Neural cell (in vitro differentiated cells): ENCODE data around the gene NEUROD4. TPM values are rescaled to one million over a fixed set of nuclear protein-coding genes. Genes with fewer than 3 reads are reported as not detected.

Experiments used
- H2AFZ ChIP-seq: fragments of 200-600, 300-800 bp; sonication (generic), shearing (Covaris generic); 2 replicates; pipeline ENCODE4 v1.6.0; 2014; ENCODE audit warnings: low read depth, mild to moderate bottlenecking, antibody characterized with exemption, low read length, moderate library complexity
- H3F3A ChIP-seq: fragments of 200-600 bp; shearing (Covaris generic); 2 replicates; pipeline ENCODE4 v1.6.1; 2016; ENCODE audit warnings: mild to moderate bottlenecking, moderate library complexity, mixed read lengths, antibody characterized with exemption, low read length; ENCODE audit not compliant: insufficient read depth, poor library complexity, severe bottlenecking
- H3K27ac ChIP-seq: fragments of 200-600, 300-800 bp; sonication (generic), shearing (Covaris generic); 2 replicates; pipeline ENCODE4 v1.5.1; 2014; ENCODE audit warnings: mild to moderate bottlenecking, low read length, moderate library complexity
- H3K27me3 ChIP-seq: fragments of 300-800, 200-600 bp; sonication (generic), shearing (Covaris generic); 2 replicates; pipeline ENCODE4 v1.6.0; 2014; ENCODE audit warnings: mild to moderate bottlenecking, low read depth, low read length, moderate library complexity; ENCODE audit not compliant: insufficient read depth
- H3K36me3 ChIP-seq: fragments of 300-800, 200-600 bp; sonication (generic), shearing (Covaris generic); 2 replicates; pipeline ENCODE4 v1.5.1; 2014; ENCODE audit warnings: mild to moderate bottlenecking, antibody characterized with exemption, low read length, moderate library complexity; ENCODE audit not compliant: insufficient read depth
- H3K4me2 ChIP-seq: fragments of 300-800, 200-600 bp; sonication (generic), shearing (Covaris generic); 2 replicates; pipeline ENCODE4 v1.6.0; 2014; ENCODE audit warnings: mild to moderate bottlenecking, low read length
- H3K4me3 ChIP-seq: fragments of 300-800, 200-600 bp; sonication (generic), shearing (Covaris generic); 2 replicates; pipeline ENCODE4 v1.5.1; 2014; ENCODE audit warnings: mild to moderate bottlenecking, low read length, moderate library complexity
- H3K79me2 ChIP-seq: fragments of 200-600 bp; shearing (Covaris generic); replicated peaks from 2 replicates; pipeline ENCODE4 v1.6.0; 2014; ENCODE audit warnings: mild to moderate bottlenecking, low read length, moderate library complexity; ENCODE audit not compliant: insufficient read depth
- H3K9ac ChIP-seq: fragments of 300-800, 200-600 bp; sonication (generic), shearing (Covaris generic); 2 replicates; pipeline ENCODE4 v1.6.1; 2016; ENCODE audit warnings: mild to moderate bottlenecking, low read length, mixed read lengths
- H3K9me2 ChIP-seq: fragments of 200-600 bp; shearing (Covaris generic); 2 replicates; pipeline ENCODE4 v1.6.1; 2016; ENCODE audit warnings: mild to moderate bottlenecking, low read length, mixed read lengths; ENCODE audit not compliant: insufficient read depth
- H3K9me3 ChIP-seq: fragments of 200-600, 300-800 bp; sonication (generic), shearing (Covaris generic); 2 replicates; pipeline ENCODE4 v1.6.1; 2016; ENCODE audit warnings: mild to moderate bottlenecking, mixed run types, low read length, moderate library complexity, mixed read lengths
- H4K20me1 ChIP-seq: fragments of 200-600 bp; shearing (Covaris generic); 2 replicates; pipeline ENCODE4 v1.6.1; 2016; ENCODE audit warnings: mild to moderate bottlenecking, mixed run types; ENCODE audit not compliant: insufficient read depth
- CTCF ChIP-seq: fragments of 450-650 bp; IDR thresholded peaks from 2 replicates; pipeline ENCODE4 v1.5.1; 2014; ENCODE audit warnings: antibody characterized with exemption, mild to moderate bottlenecking, moderate library complexity; ENCODE audit not compliant: poor library complexity, severe bottlenecking
- EZH2 ChIP-seq: fragments of 200-600, 300-800 bp; shearing (Covaris generic), sonication (generic); IDR thresholded peaks from 2 replicates; pipeline ENCODE4 v1.6.1; 2014; ENCODE audit warnings: antibody characterized with exemption, low read length, borderline replicate concordance, mild to moderate bottlenecking; ENCODE audit not compliant: insufficient read depth, poor library complexity, severe bottlenecking
- MXI1 ChIP-seq: fragments of 450-650 bp; conservative IDR thresholded peaks from 2 replicates; pipeline ENCODE4 v1.6.1; 2014; ENCODE audit warnings: antibody characterized with exemption, mild to moderate bottlenecking; ENCODE audit not compliant: poor library complexity, severe bottlenecking
- POLR2AphosphoS5 ChIP-seq: IDR thresholded peaks from 2 replicates; pipeline ENCODE4 v1.6.1; 2012
- RAD21 ChIP-seq: fragments of 450-650 bp; conservative IDR thresholded peaks from 2 replicates; pipeline ENCODE4 v1.6.1; 2014; ENCODE audit warnings: antibody characterized with exemption, mild to moderate bottlenecking, moderate library complexity
- REST ChIP-seq: IDR thresholded peaks from 2 replicates; pipeline ENCODE4 v1.6.1; 2012; ENCODE audit warnings: borderline replicate concordance
- SMC3 ChIP-seq: fragments of 450-650 bp; conservative IDR thresholded peaks from 2 replicates; pipeline ENCODE4 v1.6.1; 2014; ENCODE audit warnings: antibody characterized with exemption, mild to moderate bottlenecking, moderate library complexity; ENCODE audit not compliant: poor library complexity
- TAF1 ChIP-seq: IDR thresholded peaks from 2 replicates; pipeline ENCODE4 v1.6.1; 2012; ENCODE audit warnings: low read depth
- polyA plus RNA-seq: library from polyadenylated mRNA; depleted of rRNA; stranded (reverse); fragments of >200 nt; gene quantifications from 2 replicates; pipeline ENCODE4 v1.2.3, GENCODE V29; 2014

Gene NEUROD4
- polyA plus RNA-seq, 1 donor from 2014 or later: not detected

- no peaks in the 10 kb centered on the region for H3K9me2 ChIP-seq
- no peak overlapping the region for H3K4me2 ChIP-seq
- no peaks in the 10 kb centered on the region for H4K20me1 ChIP-seq
- H2AFZ ChIP-seq: no peak overlapping the region
- H3K27ac ChIP-seq: no peak overlapping the region
- no peaks in the 10 kb centered on the region for H3K27me3 ChIP-seq
- no peaks in the 10 kb centered on the region for H3K36me3 ChIP-seq
- H3K79me2 ChIP-seq: no peaks in the 10 kb centered on the region
- no peaks in the 10 kb centered on the region for H3F3A ChIP-seq
- H3K4me3 ChIP-seq: no peak overlapping the region
- H3K9ac ChIP-seq: no peak overlapping the region
- H3K9me3 ChIP-seq: no peaks in the 10 kb centered on the region
- TF ChIP-seq SMC3 (no peak), TAF1 (no peak), RAD21 (no peak), REST (no peak), MXI1 (no peak), EZH2 (no peak), CTCF (no peak)
Observed at GRCh38 chr12:54991991-54992375, 27.8 kb upstream of the NEUROD4 start.

- Histone ChIP-seq H3K79me2 (no peaks in the 10 kb centered on the region), H3K27ac (no peak overlapping the region), H2AFZ (no peak overlapping the region), H3K9me2 (no peaks in the 10 kb centered on the region), H3K4me3 (no peak overlapping the region), H3K4me2 (no peak overlapping the region), H4K20me1 (no peaks in the 10 kb centered on the region), H3K27me3 (no peaks in the 10 kb centered on the region), H3K9me3 (no peaks in the 10 kb centered on the region), H3K9ac (no peak overlapping the region), H3F3A (no peaks in the 10 kb centered on the region), H3K36me3 (no peaks in the 10 kb centered on the region)
- TF ChIP-seq SMC3 (peak; percentile 98), RAD21 (peak; percentile 92), CTCF (peak; percentile 95), REST (no peak), POLR2AphosphoS5 (no peak)
Observed at GRCh38 chr12:54993181-54993835, 26.5 kb upstream of the NEUROD4 start.
